Hepatic stellate cell (primary cell): ENCODE results near the gene OR13C3.
A peak's percentile ranks its signal among the peaks of the same experiment; 100 is the strongest.
"Not testable (repeated sequence)": the region's sequence is repeated elsewhere in the genome, so short reads cannot be mapped to it uniquely, and the experiment has no call there.

Source experiments
- DNase-seq: peaks from one replicate; pipeline ENCODE4 v3.0.0; 2011; ENCODE audit warnings: low spot score

OR13C3 gene

DNA sequence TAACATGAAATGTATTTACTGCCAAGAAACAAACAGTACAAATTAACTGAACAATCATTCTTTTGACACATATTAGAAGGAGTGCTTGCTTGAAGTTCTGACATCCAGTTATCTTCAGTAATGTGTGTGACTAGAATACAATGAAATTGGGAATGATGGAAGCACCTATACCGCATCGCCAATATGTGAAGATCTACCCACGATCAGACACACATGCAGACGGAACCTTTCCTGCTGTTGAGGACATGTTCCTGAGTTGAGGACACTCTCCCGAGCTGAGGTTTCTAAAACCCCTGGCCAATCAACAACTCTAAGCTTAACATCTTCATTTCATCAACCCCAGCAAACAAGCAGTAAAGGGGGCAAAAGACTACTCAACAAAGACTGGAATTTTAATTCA lies at the start of gene OR13C3:
OR13C3 (minus strand) TSS at position 101 of the 400 bp plus-strand sequence. CDS start 133 bp downstream, outside the sequence.
- no peak for DNase-seq

DNA sequence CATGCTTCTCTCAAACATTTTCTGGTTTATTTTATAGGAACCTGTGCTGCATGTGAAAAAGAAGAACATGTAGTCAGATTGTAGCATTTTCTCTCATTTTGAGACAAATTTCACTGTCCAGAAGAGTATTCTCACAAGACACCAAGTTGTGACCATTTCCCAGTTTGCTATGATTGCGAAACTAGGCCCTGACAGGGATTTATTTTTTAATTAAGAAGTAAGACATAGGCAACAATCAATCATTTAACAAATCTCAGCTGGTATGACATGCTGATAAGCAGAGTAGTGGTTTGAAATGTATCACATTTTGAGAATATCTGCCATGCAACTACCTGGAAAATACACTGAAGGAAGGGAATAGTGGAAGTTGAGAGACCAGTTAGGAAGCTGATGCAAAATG lies 43.9 kb upstream of the OR13C3 start:
- no peak for DNase-seq

DNA sequence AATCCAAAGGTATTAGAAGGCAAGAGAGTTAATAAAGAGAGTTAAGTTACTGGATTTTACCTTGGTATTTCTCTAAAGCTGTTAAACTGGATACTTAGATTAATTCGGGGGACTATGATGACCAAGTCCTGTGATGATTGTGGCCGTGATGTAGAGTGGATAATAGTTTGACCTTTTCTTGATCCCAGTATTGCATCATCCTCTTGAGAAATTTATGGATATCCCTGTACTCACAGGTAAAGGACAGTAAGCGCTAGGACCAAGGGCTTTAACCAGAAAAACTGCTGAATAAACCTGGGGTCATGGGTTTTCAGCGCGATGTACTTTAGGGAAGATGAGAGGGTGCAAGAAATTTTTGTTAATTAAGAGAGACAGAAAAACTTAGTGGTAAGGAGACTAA lies 40.6 kb upstream of the OR13C3 start:
- no peak for DNase-seq

DNA sequence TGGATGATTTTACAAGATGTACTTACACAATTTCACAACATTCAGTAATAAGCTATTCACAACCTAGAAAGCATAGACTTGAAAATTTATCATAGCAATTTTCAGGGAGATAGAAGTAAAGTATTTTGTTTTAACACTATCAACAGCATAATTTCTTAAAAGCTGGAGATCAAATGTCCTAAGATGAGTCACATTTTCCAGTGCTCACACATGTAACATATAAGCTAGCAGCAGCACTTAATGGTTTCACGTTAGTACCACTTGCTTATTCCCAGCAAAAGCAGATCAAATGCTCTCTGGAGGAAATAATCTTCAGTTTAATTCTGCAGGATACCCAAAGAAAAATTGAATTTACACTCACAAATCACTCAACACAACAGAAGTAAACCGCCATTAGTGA lies 38.8 kb upstream of the OR13C3 start:
- DNase-seq: no peak

DNA sequence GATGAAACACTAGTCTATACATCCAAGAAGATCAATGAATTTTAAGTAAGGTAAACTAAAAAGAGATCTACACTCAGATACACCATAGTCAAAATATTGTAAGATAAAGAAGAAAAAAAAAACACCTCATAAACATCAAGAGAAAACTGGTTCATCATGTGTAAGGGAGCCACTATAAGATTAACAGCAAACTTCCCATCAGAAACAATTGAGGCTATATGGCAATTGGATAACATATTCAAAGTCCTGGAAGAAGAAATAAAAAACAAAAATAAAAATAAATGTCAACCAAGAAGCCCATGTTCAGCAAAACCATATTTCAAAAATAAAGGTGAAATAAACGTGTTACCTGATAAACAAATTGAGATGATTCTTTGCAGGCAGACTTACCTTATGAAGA lies 36.0 kb upstream of the OR13C3 start:
- no peak for DNase-seq

DNA sequence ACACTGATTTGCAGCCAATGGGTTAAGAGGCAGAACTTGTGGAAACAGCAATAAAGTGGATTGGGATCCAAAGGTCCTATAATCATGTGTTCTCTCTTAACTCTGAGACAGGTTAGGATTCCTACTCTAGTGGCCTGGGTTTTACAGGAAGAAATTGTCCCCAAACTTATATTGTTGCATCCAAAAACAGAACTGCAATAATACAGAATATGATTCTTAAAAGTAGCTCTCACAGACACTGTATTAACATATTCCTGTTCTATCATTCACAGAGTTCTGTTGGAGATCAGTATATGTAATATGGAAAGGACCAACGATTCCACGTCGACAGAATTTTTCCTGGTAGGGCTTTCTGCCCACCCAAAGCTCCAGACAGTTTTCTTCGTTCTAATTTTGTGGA lies 32.2 kb upstream of the OR13C3 start, which contains the start of gene OR13C8:
OR13C8 (plus strand) TSS at position 301 of the 400 bp plus-strand sequence; CDS start at position 301, 0 bp downstream.
- DNase-seq: no peak

DNA sequence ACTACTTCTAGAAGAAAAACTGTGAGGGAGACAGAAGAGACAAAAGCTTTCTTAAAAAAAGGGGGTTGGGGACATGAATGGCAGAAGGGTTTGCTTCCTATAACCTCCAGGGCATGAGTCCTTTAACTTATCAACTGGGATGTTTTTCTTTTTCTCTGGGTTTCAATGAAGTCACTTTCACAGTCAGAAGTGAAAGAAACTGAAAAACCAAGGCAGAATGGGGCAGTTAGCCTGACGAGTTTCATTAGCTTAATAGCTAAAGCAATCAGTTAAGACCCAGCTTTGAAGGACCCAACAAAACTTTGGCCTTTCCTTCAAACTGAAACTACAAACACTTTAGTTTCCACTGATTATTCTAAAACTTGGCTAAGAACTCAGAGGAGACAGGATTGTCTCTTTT lies 27.7 kb upstream of the OR13C3 start:
- DNase-seq: no peak

DNA sequence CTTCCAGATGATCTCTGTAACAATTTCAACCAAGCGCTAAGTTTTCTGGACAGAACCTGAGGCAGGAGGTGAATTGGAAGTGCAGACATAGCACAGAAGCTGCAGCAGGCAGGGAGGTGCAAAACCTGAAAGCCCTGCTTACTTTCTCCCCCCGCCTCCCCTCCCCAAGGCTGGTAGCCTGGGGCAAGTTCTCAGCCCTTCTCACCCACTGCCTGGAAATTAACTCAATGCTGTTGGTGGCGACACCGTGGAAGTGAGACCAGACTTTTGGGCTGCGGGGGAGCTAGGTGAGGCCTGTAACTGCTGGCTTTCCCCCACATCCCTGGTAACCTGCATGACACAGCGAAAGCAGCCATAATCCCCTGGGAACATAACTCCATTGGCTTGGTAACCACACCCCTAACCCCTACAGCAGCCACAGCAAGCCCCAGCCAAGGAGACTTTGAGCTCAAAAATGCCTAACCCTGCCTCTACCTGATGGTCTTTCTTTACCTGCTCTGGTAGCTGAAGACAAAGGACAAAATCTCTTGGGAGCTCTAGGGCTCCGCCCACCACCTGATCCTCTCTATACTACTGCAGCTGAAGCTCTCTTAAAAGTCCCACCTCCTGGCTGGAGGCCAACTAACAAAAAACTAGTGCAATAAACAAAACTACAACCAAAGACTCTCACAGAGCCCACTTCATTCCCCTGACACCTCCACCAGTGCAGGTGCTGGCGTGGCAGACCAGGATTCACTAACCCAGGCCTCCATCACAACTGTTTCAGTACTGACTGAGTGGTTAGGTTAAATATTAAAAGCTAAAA lies 20.4 kb upstream of the OR13C3 start:
- no peak for DNase-seq

DNA sequence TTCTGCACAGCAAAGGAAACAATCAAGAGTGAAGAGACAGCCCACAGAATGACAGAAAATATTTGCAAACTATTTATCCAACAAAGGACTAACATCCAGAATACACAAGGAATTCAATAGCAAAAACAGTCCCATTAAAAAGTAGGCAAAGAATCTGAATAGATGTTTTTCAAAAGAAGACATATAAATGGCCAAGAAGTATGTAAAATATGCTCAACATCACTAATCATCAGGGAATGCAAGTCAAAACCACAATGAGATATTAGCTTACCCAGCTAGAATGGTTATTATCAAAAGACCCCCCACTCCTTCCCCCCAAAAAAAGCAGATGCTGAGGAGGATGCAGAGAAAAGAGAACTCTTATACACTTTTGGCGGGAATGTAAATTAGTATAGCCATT lies 18.9 kb upstream of the OR13C3 start:
- DNase-seq: no peak

DNA sequence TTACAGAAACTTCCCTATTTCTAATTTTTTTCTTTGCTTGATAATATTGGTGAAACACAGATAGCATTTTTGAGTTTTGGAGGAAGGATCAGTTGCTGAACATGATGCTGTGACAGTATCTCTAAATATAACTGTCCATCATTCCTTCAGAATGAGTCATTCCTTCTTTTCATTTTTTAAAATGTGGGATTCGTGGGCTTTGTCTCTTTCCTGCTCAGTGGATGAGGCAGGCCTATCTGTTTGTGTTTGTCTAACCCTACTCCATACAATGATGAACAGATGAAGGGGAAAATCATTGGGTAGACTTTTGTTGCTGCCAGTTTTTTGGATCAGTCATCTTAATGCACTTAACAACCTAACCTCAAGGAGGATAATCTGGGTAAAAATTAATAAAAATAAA lies 16.6 kb upstream of the OR13C3 start:
- DNase-seq: peak; percentile 12

DNA sequence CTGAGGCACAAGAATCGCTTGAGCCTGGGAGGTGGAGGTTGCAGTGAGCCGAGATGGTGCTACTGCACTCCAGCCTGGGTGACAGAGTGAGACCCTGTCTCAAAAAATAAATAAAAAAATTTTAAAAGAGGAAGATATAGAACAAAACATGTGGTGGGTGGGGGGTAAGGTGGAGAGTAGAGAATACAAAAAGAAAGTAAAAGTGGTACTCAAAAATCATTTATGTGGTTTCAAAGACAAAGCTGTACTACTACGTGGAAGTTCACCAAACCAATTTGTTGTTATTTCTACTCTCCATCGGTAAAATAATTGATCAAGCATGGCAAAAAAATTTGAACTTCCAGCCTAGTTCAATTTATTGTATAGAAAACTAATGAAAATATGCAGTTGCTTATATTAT lies 8.0 kb upstream of the OR13C3 start:
- DNase-seq: no peak

DNA sequence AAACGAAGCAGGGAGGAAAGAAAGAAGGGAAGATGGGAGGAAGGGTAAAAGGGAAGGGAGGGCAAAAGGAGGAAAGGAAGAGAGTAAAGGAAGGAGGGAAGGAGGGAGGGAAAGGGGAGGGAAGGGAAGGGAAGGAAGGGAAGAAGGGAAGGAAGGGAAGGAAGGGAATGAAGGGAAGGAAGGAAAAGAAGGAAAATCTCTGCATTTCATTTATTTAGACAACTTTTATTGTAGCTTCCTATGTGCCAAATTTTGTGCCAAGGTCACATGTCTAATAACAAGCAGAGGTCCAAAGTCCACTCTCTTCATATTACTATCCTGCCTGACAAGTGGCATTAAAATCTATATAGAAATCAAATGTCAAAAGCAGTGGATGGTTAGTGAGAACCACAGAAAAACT lies 2.6 kb upstream of the OR13C3 start:
- no peak for DNase-seq

DNA sequence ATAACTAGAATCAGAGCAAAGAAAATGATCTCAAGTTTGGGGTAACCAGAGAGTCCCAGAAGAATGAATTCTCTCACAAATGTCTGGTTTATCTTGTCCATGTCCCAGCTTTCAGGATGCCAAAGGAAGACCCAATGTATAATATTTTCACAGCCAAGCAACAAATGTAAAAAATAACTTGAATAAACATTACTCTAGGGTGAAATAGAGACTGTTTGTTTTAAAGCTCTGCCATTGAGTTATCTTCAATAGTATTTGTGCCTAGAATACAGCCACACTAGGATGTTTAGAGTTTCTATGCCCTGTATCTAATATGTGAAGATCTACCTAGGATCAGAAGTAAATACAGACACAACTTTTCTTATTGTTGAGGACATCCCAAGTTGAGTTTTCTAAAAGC lies 9.5 kb downstream of the OR13C3 start, which contains the start of gene OR13C4:
OR13C4 (minus strand) TSS at position 101 of the 400 bp plus-strand sequence; CDS start at position 101, 0 bp downstream.
- no peak for DNase-seq

DNA sequence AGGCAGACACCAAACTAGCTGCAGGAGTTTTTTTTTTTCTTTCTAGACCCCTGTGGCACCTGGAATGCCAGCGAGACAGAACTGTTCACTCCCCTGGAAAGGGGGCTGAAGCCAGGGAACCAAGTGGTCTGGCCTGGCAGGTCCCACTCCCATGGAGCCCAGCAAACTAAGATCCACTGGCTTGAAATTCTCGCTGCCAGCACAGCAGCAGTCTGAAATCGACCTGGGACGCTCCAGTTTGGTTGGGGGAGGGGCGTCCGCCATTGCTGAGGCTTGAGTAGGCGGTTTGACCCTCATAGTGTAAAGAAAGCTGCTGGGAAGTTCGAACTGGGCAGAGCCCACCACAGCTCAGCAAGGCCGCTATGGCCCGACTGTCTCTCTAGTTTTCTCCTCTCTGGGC lies 16.4 kb downstream of the OR13C3 start:
- DNase-seq: not testable (repeated sequence)

DNA sequence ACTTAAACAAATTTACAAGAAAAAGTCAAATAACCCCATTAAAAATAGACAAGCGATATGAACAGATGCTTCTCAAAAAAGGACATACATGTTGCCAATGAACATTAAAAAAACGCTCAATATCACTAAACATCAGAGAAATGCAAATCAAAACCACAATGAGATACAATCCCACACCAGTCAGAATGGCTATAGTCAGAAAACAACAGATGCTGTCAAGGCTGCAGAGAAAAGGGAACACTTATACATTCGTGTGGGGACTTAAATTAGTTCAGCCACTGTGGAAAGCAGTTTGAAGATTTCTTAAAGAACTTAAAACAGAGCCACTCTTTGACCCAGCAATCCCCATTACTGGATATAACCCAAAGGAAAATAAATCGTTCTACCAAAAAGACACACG lies 21.8 kb downstream of the OR13C3 start:
- no peak for DNase-seq

DNA sequence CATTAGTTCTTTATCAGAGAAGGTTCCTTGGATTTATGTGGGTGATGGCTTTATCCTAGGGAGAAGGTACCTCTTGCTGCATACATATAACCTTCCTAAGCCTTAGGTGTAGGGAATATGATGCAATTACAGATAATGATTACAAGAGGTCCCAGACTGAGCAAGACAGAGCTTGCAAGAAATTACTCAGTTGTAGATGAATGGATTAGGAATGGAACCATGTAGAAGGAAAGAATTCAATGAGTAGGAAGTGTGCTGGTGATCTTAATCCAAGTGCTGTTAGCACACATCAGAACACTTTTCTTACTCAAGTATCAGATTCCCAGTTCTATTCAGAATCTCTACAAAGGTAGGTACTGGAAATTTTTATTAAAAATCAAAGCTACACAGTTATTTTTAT lies 30.1 kb downstream of the OR13C3 start:
- no peak for DNase-seq

DNA sequence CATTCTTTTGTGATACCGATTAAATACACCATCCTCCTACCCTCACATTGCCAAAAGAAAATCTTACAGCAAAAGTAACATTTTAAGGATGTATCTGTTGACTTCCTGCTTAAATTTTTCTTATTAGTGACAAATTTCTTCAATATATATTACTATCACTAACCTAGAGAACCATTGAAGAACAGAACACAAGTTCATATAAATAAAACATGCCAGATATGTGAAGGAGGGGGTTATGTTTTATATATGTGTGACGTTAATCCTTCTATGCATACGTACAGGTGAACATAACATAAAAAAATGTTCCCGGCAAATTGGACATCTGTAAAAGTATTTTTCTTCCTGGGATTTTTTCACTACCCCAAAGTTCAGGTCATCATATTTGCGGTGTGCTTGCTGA lies 32.7 kb downstream of the OR13C3 start, which contains the start of gene OR13F1:
OR13F1 (plus strand) TSS at position 301 of the 400 bp plus-strand sequence; CDS start at position 301, 0 bp downstream.
- DNase-seq: no peak

DNA sequence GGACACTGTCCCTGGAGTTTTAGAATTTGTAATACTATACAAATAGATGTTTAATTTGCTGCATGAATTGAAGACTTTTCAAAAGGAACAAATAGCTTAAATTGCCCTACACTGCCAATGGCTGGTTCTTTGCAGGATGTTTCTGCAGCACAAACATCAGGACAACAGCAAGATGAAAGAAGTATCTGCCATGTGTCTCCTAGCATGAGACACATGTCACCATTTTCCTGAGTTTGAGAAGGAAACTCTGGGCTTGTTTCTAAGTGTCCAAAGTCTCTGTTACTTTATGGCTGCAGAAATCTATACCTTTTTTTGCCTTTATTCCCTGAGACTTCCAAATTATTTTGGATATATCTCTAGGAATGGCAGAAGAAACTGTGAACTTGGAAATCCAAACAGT lies 33.2 kb downstream of the OR13C3 start:
- no peak for DNase-seq

DNA sequence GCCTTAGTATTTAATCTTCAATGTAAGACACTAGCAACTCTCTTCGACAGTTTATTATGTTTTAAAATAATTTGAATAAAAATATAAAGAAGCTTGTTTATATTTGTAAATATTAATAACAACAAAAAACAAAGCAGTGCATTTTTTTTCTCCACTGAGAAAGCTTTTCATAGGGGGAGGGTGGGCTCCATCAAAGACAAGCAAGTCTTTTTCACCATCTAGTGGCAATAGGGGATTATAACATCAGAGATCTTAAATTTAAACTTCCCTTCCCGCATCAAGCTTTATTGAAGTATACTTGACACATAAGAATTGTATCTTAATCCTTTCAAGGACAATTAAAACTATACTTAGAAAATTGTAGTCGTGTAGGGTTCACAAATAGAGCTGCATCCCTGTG lies 41.8 kb downstream of the OR13C3 start:
- peak; percentile 36 for DNase-seq
